C1 segment of cervical spinal cord (tissue), 14 donors: ENCODE data around the gene DCAF5.
"Not testable (repeated sequence)": the region's sequence is repeated elsewhere in the genome, so short reads cannot be mapped to it uniquely, and the experiment has no call there.

Source experiments
- DNase-seq, 14 donors: peaks; one replicate each; lab custom pipeline; 2025; lab: John Stamatoyannopoulos, UW

DCAF5 gene

GRCh38 chr14:69101331-69101826, 51.5 kb downstream of the DCAF5 start:
- DNase-seq = no peak

- DNase-seq = no peak
These were observed 54.9 kb downstream of the DCAF5 start for GRCh38 chr14:69097974-69098373.

GRCh38 chr14:69096781-69097475, 56.0 kb downstream of the DCAF5 start:
- no peak for DNase-seq

- DNase-seq = no peak
These were observed 56.7 kb downstream of the DCAF5 start for GRCh38 chr14:69096246-69096645.

- DNase-seq = no peak
These were observed 58.4 kb downstream of the DCAF5 start for GRCh38 chr14:69094481-69094880.

- peak in 11 of 14 donors; percentile 3 to 47 (median 22) for DNase-seq
These were observed 59.1 kb downstream of the DCAF5 start for GRCh38 chr14:69093631-69094421.

- DNase-seq = no peak
These were observed 60.0 kb downstream of the DCAF5 start for GRCh38 chr14:69092840-69093422.

- DNase-seq = no peak
These were observed 61.2 kb downstream of the DCAF5 start for GRCh38 chr14:69091695-69092094.

GRCh38 chr14:69091006-69091405, 61.9 kb downstream of the DCAF5 start:
- peak in 1 of 14 donors; percentile 14 for DNase-seq

GRCh38 chr14:69090187-69090789, 62.6 kb downstream of the DCAF5 start:
- no peak for DNase-seq

GRCh38 chr14:69089046-69089445, 63.9 kb downstream of the DCAF5 start:
- DNase-seq = no peak

GRCh38 chr14:69088586-69088985, 64.3 kb downstream of the DCAF5 start:
- DNase-seq = no peak

- peak in 1 of 14 donors; percentile 23 for DNase-seq
These were observed 65.9 kb downstream of the DCAF5 start for GRCh38 chr14:69087061-69087461.

GRCh38 chr14:69086537-69086936, 66.4 kb downstream of the DCAF5 start:
- no peak for DNase-seq

- DNase-seq = no peak
These were observed 68.9 kb downstream of the DCAF5 start for GRCh38 chr14:69084023-69084422.

- no peak for DNase-seq
These were observed 69.7 kb downstream of the DCAF5 start for GRCh38 chr14:69083181-69083580.

- DNase-seq = no peak
These were observed 71.6 kb downstream of the DCAF5 start for GRCh38 chr14:69081271-69081670.

- DNase-seq = no peak
These were observed 73.2 kb downstream of the DCAF5 start for GRCh38 chr14:69079747-69080146.

GRCh38 chr14:69079188-69079742, 73.7 kb downstream of the DCAF5 start:
- no peak for DNase-seq

GRCh38 chr14:69077841-69078240, 75.1 kb downstream of the DCAF5 start:
- DNase-seq = no peak

GRCh38 chr14:69077185-69077584, 75.7 kb downstream of the DCAF5 start:
- DNase-seq = not testable (repeated sequence)

- DNase-seq = no peak
These were observed 76.6 kb downstream of the DCAF5 start for GRCh38 chr14:69076341-69076740.
